Hematopoietic multipotent progenitor cell treated with erythropoietin and hydrocortisone succinate and interleukin-3 and kit ligand, for 17 days (in vitro differentiated cells): ENCODE data around the gene PRRC2C.
"Not testable (repeated sequence)": the region's sequence is repeated elsewhere in the genome, so short reads cannot be mapped to it uniquely, and the experiment has no call there.

Source experiments
- DNase-seq: peaks from one replicate; pipeline ENCODE4 v3.0.0-alpha.2; 2015; ENCODE audit warnings: low spot score

The PRRC2C gene

GRCh38 chr1:171583591-171584201 is 98.4 kb downstream of the PRRC2C start:
- no peak for DNase-seq

- DNase-seq: no peak
Observed at GRCh38 chr1:171585715-171586114, 100.4 kb downstream of the PRRC2C start.

GRCh38 chr1:171588230-171588629 is 102.9 kb downstream of the PRRC2C start:
- no peak for DNase-seq

DNA sequence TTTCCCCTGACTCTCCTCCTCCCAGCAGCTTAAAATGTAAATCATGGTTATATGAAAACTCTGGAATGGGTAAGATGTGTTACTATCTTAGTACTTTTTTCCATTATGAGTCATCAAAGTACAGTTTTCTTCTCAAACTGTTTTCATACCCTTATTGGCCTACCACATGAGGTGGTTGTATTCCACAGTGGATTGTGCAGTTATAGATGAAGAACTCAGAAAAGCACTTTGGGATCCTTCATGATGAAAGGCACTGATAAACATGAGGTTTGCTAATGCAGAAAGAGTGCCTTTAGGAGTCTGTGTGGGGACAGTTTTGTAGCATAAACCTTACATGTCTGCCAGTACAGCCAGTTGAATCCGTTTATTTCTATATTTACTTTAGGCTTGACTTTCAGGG is 104.7 kb downstream of the PRRC2C start:
- DNase-seq: no peak

- no peak for DNase-seq
Observed at GRCh38 chr1:171595324-171595723, 110.0 kb downstream of the PRRC2C start.

- DNase-seq: no peak
Observed at GRCh38 chr1:171596119-171596518, 110.8 kb downstream of the PRRC2C start.

DNA sequence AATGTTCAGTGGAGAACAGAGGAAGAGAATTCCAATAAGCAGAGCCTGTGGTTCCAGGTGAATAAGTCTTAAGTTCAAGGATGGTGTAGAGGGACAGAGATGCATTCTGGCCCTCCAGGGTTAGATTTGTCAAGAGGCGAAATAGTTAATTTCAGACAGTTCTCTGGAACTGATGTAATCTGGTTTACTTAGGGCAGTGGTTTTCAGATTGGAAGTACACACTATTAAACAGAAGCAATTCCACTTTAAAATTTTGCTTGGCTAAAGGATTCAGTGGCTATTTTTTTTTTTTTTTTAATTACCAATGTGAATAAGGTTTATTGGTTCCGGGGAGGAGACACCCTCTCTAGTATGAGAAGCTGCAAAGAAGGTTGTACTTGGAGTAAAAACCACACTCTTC is 111.4 kb downstream of the PRRC2C start:
- no peak for DNase-seq

GRCh38 chr1:171597203-171597602 is 111.9 kb downstream of the PRRC2C start:
- no peak for DNase-seq

DNA sequence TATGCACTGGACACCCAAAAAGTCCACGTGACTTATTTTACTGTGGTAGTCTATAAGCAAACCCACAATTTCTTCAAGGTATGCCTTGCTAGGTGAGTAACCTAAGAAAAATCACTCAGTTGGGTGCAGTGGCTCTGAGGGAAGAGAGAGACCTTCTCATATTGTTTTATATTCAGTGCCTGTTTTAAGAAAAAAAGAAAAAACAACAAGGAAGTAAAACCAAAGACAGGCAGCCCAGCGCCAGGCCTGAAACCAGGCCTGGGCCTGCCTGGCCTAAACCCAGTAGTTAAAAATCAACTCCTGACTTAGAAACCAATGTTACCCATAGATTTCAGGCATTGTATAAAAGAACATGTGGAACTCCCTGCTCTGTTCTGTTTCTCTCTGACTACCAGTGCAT is 115.0 kb downstream of the PRRC2C start:
- DNase-seq: not testable (repeated sequence)

DNA sequence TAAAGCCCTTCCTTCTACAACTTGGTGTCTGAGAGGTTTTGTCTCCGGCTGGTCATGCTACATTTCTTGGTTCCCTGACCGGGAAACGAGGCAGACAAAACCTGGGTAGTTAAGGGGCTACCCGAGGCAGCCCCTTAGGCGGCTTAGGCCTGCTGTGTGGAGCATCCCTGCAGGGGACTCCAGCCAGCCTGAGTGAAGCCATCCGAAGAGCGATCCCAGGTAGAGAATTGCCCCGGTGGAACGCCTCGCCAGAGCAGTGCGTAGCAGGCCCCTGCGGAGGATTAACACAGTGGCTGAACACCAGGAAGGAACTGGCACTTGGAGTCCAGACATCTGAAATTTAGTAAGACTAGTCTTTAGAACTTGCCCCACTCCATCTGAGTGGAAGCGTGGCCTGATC is 115.5 kb downstream of the PRRC2C start:
- no peak for DNase-seq

- DNase-seq: not testable (repeated sequence)
Observed at GRCh38 chr1:171603042-171603441, 117.7 kb downstream of the PRRC2C start.

DNA sequence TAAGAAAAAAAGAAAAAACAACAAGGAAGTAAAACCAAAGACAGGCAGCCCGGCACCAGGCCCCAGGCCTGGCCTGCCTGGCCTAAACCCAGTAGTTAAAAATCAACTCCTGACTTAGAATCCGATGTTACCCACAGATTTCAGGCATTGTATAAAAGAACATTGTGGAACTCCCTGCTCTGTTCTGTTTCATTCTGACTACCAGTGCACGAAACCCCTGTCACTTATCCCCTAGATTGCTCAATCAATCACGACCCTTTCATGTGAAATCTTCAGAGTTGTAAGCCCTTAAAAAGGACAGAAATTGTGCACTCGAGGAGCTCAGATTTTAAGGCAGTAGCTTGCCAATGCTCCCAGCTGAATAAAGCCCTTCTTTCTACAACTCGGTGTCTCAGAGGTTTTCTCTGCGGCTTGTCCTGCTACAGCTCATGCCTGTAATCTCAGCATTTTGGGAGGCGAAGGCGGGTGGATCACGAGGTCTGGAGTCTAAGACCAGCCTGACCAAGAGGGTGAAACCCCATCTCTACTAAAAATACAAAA is 121.1 kb downstream of the PRRC2C start:
- no peak for DNase-seq

DNA sequence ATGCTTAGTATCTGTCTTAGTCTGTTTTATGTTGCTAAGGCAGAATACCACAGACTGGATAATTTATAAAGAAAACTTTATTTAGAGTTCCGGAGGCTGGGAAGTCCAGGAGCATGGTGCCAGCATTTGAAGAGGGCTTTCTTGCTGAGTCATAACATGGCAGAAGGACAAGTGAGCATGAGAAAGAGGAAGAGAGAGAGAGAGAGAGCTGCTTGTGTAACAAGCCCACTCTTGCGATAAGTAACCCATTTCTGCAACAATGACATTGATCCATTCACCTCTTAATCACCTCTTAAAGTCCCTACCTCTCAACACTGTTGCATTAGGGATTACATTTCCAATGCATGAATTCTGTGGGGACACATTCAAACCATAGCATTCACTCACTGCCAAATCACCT is 125.1 kb downstream of the PRRC2C start:
- DNase-seq: no peak

GRCh38 chr1:171611306-171611705 is 126.0 kb downstream of the PRRC2C start:
- no peak for DNase-seq

DNA sequence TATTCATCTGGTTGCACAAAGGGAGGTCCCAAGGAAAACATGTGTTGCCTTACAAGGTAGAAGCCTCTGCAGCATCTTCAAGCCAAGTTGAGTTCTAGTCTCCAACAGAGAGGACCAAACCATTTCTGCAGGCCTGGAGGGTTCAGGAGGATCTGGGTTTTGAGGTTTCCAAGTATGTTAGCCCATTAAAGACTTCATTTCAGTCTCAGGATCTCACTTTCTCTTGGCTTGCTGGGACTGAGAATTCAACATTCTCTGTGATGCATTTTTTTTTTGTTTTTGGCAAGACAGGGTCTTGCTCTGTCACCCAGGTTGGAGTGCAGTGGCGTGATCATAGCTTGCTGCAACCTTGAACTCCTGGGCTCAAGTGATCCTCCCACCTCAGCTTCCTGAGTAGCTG is 128.0 kb downstream of the PRRC2C start:
- DNase-seq: no peak

GRCh38 chr1:171615122-171615906 is 130.0 kb downstream of the PRRC2C start:
- DNase-seq: not testable (repeated sequence)

- DNase-seq: no peak
Observed at GRCh38 chr1:171616586-171616985, 131.3 kb downstream of the PRRC2C start.

- no peak for DNase-seq
Observed at GRCh38 chr1:171622152-171622462, 136.8 kb downstream of the PRRC2C start, which contains the start of gene MYOCOS. Gene MYOCOS, plus strand, starts transcription at chr1:171622243. Its CDS starts 1,641 bp downstream, at chr1:171623884.

DNA sequence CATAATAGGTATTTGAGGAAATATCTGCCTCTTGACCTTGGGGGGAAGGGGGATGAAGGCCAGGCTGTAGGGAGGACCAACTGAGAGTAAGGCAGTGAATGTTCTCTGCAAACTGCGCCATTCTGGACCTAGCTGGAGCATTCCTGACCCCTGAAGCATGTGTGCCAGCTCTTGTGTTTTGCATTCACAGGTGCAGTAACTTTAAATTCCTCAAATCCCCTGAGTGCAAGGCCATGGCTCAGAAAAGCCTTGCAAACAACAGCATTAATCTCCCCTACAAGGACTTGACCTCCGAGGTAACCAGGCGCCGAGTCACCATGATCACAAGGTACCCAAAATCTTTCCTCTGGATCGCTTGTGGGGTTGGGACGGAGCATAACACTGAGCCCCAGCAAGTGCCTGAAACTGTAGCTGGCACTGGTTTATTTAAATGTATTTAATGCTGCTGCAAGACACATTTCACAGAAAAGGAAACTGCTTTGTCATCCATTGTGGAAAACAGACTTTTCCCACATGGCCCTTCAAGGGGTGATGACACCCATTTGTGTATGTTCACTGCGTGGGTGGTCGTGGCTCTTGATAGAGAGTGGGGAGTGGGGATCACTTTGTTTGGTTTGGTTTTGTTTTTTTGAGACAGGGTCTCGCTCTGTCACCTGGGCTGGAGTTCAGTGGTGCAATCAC is 138.5 kb downstream of the PRRC2C start:
- DNase-seq: no peak

- DNase-seq: no peak
Observed at GRCh38 chr1:171625225-171625624, 139.9 kb downstream of the PRRC2C start.

DNA sequence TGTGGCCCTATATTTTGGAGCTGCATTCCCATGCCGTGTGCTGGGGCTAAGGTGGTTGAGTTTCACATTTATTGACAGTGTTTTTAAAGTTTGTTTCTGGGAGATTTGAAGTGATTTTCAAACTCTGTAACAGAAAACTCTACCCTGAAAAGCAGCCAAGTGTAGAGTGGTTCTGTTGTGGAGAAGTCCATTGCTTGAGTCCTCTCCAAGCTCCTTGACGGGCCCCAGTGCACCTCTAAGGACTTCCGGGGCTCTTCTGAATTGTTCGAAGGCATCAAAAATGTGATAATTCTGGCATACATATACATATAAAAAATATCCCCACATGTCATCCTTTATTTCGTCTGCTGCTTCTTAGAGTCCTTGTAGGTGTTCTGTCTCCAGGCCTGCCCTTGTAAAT is 141.7 kb downstream of the PRRC2C start:
- no peak for DNase-seq

DNA sequence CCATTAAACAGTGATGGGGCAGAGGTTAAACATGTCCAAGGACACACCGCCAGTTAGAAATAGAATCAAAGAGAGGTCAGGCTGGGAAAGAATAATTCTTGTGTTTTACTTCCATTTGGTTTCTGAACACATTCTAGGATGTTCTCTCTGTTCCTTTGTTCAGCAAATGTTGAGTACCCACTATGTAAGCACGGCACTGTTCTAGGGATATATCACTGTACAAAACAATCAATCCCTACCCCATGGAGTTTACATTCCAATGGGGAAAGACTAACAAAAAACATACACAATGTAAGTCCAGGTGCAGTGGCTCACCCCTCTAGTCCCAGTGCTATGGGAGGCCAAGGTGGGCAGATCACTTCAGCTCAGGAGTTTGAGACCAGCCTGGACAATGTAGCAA is 142.9 kb downstream of the PRRC2C start:
- DNase-seq: no peak

DNA sequence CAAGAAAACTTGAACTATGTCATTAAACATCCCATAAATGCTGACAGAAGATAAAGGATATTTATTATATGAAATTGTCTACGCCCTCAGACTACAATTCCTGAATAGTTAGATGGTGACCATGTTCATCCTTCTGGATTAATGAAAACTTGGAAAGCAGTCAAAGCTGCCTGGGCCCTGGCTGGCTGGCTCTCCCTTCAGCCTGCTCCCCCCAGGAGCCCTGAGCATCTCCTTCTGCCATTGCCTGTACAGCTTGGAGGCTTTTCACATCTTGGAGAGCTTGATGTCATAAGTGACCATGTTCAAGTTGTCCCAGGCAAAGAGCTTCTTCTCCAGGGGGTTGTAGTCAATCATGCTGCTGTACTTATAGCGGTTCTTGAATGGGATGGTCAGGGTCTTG is 150.3 kb downstream of the PRRC2C start:
- no peak for DNase-seq
